GM21786 (cell line): Measurements from ENCODE around the gene OASL.
"Not testable (repeated sequence)": the region's sequence is repeated elsewhere in the genome, so short reads cannot be mapped to it uniquely, and the experiment has no call there.

Experiments used
- ATAC-seq: cut with Tn5 transposase; IDR thresholded peaks from one replicate; pipeline ENCODE4 v1.9.1; 2021; ENCODE audit not compliant: unreplicated experiment

OASL gene, protein sequence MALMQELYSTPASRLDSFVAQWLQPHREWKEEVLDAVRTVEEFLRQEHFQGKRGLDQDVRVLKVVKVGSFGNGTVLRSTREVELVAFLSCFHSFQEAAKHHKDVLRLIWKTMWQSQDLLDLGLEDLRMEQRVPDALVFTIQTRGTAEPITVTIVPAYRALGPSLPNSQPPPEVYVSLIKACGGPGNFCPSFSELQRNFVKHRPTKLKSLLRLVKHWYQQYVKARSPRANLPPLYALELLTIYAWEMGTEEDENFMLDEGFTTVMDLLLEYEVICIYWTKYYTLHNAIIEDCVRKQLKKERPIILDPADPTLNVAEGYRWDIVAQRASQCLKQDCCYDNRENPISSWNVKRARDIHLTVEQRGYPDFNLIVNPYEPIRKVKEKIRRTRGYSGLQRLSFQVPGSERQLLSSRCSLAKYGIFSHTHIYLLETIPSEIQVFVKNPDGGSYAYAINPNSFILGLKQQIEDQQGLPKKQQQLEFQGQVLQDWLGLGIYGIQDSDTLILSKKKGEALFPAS

DNA sequence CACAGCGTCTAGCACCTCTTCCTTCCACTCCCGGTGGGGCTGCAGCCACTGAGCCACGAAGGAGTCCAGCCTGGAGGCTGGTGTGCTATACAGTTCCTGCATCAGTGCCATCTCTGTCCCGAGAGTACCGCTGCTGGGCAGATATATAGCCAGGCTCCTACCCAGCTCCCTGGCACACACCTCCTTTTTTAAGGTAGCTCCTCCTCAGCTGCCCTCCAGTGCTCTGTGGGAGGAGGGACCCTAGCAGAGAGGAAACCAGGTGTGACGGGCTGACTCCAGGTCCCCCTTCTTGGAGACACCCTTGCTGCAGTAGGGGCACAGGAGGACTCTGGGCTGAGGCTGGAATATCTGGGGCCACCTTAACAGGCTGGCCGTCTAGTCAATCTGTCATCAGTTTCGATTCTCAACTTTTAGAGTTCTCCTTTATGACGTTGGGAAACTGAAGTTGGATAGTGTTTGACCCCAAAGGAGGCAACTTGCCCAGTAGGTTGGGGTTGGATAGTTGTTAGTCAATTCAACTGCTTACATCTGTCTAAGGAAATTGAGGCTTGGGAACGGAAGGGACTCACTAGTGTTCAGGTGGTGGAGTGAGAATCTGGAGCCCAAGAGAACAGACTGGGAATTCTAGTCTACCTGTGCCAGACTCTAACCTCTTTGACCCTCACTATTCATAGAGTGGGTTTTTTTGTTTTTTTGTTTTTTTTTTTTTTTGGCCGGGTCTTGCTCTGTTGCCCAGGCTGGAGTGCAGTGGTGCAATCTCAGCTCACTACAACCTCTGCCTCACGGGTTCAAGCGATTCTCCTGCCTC, at the start of gene OASL:
Gene OASL, minus strand, starts transcription at position 386 of the 808 bp plus-strand sequence. Its CDS starts 275 bp downstream, at position 111.
- ATAC-seq, result peak; percentile 79

DNA sequence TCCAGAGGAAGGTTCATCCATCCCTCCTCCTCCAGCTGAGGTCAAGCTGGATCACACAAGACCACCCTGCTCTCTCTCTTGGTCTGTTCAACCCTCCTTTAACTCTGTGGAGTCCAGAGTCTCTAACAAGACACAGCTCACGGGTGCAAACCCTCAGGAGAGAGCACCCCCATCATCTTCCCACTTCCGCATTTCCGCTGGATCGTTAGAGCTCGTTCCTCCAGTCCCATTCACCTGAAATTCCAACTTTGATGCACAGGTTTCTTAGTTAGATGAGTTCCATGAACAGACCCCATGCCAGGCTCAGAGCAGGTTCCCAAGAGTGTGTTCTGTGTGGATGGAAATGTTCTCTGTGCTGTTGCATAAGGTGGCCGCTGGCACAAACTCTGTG, 49.1 kb upstream of the OASL start:
- no peak for ATAC-seq

DNA sequence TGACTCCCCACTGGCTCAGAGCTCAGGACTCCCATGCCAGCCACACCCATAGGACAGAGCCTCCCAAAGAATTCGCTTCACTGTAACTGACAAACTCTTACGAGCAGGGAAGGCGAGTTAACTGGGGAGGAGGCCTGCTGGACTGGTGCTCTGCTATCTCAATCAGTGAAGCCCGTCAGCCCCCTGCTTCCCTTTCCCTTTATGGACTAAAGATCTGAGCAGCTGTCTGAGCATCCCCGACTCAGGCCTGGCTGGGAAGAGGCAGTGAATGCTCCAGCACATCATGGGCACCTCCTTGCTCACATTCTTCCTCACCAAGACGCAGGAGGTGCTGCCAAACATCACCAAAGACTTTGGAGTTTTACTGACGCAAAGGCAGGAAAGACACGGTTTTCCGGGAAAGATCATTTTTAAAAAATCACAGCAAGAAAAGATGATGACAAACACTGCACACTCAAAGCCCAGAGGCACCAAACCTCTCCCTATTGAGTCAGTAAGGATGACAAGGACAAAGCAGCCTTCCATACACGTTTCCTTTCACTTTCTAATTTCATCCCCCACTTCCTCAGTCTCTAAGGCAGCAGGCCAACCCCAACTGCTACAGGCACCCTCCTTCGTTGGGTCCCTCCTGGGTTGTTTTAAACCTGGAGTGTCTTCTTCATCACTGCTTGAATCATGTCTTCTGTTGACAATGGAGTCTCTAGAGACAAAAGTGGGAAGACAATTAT, 48.6 kb upstream of the OASL start:
- ATAC-seq, result no peak

DNA sequence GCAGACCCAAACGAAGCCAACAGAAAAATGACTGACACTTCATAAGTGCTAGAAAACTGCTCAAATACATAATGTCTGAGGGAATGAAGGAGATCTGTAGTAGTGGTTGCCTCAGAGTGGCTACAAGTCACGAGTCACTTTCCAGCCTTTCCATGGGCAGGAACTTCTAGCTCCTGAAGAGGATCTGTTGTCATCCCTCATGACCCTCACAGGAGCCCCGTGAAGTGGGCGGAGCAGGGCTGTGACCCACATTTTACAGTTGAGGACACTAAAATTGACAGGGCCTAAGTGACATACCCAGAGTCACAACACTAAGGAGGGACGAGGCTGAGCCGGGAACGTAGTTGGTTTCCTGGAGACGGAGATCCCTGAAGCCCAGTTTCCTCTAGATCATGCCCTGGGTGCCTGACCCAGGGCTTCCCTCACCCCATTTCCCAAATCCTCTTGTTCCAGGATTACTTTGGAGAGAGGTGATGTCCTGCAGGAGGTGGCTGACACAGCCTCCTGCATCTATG, 47.8 kb upstream of the OASL start:
- no peak for ATAC-seq

DNA sequence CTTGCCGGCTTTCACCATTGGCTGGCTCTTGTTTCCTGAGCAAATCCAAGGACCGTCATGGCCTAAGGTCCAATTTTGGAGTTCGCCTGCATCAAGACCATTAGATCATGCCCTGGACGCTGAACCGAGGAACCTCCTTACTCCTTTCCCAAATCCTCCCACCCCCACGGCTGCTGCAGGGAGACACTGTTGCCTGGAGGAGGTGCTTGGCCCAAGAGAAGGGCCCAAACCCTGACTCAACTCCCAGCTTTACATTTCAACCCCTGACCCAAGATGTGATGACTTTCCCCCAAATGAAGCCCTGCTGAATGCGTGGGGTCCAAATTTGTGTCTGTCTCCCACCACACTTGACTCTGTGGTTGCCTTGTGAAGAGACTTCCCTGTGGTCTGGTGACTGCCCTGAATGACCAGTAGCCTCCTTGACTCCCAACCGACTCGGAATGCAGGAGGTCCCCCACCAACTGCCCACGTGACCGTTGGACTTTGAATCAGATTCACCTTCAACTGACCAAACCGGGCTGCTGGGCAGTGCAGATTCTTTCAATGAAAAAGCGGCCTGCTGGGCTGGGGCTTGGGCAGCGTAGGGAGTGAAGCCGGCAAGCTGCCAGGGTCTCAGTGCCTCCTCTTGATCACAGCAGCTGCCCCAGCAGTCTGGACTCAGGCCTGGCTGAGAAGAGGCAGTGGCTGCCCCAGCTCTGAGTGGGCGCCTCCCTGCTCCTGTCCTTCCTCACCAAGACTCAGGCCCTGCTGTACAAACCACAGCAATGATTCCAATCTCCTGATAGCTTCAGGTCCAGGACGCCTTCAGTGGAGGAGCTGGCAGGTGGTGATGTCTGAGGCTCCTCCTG, 46.7 kb upstream of the OASL start:
- no peak for ATAC-seq

DNA sequence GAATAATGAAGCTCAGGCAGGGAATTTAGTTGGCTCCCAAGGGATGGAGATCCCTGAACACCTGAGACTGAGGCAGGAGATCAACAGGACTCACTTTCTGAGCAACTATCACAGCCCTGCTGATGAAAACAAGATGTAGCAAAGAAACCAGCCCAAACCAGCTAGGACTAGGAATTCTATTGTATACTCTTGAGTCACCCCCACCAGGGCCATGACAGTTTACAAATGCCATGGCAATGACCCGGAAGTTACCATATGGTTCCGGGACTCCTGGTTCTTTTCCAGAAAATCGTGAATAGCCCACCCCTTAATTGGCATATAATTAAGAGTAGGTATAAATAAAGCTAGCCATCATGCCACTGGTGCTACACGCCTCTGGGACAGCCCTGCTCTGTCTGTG, 46.0 kb upstream of the OASL start:
- no peak for ATAC-seq

DNA sequence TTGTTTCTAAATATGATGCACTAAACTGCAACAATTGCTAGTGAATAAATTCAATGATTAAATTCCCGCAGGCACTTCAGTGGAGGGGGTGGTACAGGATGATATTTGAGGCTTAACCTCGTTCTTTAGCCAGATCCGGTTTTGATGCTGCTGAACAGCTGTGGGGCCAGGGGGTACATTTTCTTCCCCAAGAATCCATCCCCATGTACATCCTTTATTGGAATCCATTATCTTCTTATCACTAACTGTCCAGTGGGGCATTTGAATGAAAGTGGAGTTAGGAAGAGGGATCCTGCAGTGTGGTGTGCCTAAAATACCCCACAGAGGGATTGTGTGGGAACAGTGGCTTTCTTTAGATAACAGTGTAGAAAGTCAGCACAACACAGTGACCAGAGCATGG, 45.2 kb upstream of the OASL start:
- ATAC-seq, result no peak

DNA sequence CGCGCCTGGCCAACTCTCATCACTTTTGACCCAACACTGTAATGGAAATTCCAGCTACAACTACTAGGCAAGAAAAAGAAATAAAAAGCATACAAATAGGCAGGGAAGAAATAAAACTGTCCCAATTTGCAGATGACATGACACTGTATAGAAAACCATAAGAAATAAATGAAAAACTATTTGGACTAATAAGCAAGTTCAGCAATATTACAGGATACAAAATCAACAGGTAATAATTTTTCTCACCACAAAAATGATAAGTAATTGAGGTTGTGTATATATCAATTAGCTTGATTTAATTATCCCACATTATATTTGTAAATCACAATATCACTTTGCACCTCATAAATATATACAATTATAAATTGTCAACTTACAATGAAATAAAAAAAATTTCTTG, 41.9 kb upstream of the OASL start:
- ATAC-seq, result no peak

DNA sequence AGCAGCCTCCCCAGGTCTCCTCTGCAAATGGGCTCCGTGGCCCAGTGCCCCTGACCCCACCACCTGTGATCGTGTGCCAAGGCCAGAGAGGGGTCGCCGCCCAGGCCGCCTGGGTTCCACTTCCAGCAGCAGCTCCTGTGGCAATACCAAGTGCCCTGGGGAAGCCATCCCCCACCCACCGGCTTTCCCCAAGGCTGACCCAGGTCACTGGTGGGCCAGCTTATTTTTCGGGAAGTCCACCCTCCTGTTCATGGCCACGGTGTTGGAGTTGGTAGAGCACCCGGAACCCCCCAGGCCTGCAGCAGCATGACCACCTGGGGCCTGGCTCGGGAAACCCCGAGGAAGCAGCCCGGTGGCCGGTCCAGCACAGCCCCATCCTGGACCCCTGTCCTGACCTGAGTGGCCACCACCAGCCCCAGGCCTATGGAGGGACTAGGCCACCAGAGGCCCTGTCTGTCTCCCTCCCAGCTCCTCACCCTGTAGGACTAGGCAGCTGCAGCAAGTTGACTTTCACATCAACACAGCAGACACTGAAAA, 40.8 kb upstream of the OASL start:
- no peak for ATAC-seq

DNA sequence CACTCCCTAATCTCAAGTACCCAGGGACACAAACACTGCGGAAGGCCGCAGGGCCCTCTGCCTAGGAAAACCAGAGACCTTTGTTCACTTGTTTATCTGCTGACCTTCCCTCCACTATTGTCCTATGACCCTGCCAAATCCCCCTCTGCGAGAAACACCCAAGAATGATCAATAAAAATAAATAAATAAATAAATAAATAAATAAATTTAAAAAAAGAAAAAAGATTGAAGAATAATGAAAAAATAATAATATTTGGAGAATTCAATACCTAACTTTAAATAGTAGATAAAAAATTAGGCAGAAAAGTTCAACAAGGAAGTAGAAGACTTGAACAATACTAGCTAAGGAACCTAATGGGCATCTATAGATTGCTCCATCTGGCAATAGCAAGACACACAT, 38.4 kb upstream of the OASL start:
- not testable (repeated sequence) for ATAC-seq

DNA sequence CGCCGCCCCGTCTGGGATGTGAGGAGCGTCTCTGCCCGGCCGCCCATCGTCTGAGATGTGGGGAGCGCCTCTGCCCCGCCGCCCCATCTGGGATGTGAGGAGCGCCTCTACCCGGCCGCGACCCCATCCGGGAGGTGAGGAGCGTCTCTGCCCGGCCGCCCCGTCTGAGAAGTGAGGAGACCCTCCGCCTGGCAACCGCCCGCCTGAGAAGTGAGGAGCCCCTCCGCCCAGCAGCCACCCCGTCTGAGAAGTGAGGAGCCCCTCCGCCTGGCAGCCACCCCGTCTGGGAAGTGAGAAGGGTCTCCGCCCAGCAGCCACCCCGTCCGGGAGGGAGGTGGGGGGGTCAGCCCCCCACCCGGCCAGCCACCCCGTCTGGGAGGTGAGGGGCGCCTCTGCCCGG, 36.9 kb upstream of the OASL start:
- ATAC-seq, result not testable (repeated sequence)

DNA sequence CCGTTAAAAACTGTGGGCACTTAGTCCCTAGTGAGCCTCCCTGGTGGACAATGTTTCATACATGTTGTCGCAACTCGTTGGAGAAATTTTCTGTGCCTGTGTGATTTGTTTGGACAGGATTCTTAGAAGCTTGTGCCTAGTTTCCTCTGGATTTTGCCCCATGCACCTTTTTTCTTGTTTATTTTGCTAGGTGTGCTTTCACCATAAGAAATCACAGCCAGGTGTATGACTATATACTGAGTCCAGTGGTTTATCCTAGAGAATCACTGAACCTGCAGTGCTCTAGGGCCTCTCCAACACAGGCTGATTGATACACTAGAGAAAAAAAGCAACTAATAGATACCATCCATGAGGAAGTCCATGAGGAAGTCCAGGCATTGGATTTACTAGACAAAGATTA, 33.1 kb upstream of the OASL start:
- ATAC-seq, result no peak

DNA sequence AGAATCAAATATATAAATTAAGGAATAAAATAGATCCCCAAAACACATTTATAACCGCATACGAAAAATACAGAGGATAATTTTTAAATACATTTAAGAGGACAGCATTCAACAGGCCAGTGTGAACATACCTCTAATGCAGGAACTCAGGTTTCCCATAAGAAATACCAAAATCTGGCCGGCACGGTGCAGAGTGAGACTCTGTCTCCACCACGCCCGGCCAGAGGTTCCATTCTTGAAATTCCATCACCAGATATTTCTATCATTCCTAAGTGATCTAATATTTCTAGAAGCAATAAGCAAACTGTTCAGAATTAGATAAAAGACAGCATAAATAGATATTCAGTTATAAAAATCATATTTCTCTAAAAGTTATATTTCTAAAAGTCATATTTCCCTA, 30.2 kb upstream of the OASL start:
- ATAC-seq, result no peak

DNA sequence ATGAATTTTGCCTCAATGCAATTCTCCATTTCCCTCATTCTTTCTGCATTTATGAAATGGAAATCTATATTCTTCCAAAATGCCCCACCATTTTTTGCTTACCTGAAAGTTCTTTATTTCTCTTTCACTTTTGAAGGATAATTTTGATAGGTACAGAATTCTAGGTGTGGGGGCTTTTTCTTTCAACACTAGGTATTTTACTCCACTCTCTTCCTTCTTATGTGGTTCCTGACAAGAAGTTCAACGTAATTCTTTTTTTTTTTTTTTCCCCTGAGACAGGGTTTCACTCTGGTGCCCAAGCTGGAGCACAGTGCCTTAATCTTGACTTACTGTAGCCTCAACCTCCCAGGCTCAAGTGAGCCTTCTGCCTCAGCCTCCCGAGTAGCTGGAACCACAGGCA, 26.3 kb upstream of the OASL start:
- ATAC-seq, result no peak

DNA sequence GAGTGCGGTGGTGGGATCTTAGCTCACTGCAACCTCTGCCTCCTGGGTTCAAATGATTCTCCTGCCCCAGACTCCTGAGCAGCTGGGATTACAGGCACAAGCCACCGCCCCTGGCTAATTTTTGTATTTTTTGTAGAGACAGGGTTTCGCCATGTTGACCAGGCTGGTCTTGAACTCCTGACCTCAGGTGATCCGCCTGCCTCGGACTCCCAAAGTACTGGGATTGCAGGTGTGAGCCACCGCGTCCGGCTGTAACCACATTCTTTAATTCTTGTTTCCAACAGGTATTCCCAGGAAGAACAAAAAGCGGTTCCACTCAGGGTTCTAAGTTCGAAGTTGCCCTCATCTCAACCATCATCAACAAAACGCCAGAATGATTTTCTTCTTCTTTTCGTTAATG, 25.5 kb upstream of the OASL start:
- not testable (repeated sequence) for ATAC-seq

DNA sequence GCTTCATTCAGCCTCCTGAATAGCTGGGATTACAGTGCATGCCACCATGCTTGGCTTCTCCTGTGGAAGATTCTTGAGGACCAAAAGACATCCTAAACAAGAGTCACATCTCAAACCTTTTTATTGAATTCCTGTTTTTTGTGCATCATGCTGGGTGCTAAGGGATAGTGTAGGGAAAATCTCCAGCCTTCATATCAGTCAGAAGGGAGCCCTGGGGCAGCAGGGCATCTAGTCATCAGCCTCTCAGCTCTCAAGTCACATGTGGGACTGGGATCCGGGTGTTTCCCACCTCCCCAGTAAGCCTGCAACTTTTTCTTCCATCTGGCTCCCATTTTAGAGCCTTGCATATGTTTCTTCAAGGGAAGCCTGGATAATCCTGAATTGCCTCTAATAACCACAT, 25.1 kb upstream of the OASL start:
- ATAC-seq, result no peak

DNA sequence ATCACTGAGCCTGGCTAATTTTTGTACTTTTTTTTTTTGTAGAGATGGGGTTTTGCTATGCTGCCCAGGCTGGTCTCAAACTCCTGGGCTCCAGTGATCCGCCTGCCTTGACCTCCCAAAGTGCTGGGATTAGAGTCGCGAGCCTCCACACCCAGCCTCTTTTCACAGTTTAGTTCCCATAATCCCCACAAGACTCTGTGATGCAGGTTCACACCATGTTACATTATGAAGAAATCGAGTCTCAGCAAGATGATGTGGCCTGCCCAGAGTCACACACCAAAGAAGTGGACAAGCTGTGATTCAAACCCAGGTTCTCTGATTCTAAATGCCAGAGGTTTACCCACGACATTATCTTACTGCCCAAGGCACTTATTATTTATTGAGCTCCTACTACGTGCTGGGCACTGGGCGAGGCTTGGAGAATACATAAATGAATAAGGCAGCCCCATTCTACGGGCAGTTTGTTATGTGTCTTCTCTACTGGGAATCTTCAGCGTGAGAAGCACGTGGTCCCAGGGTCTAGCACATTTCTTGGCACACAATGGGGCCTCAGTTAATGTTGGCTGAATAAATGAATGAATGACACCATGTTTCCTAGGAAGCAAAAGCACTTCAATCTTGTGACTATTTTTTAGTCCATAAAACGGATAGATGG, 23.5 kb upstream of the OASL start:
- ATAC-seq, result no peak

DNA sequence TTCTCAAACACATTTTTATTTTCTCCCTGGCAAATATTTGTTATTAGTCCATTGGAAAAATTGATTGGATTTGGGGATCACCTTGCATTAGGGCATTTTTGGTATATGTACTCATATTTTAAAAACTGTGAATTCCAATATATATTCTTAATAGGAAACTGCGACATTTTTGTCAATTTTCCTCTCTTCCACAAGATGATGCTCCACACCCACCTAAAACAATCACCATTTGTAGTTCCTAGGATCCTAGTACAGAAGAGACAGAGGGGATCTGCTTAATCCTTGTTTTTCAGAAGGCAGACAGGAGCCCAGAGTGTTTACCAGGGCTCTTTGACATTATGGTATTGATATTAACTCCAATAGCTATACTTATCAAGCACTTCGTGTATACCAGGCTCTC, 22.8 kb upstream of the OASL start:
- ATAC-seq, result no peak

DNA sequence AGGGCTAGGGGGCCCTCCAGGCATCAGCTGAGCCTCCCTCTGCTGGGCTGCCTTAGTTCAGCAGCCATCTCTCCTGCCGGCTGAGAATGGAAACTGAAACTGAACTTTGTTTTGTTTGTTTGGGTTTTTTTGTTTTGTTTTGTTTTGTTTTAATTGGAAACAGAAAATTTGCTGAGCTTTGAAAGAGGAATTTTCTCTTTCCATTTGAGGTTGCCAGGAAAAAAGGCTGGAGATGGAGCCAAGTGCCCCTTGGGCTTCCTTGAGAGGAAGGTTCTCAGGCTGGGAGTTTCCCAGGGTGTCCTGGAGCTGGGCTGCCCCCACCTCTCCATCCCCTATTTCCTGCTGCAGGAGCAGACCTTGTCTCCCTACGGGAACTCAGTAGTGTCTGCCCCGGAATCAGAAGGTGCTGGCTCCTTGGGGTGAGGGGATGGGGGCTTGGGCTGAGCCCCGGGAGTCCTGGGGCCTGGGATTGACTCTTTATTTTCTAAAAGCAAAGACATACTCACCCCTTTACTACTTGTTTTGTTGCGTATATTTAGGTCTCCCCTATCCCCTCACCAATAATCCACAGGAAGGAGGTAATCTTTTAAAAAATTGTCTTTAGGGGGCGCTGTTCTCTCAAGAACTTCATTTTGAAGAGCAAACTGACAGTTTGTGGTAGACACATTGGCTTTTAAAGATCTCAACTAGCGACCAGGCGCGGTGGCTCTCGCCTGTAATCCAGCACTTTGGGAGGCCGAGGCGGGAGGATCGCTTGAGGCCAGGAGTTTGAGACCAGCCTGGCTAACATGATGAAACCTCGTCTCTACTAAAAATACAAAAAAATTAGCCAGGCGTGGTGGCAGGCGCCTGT, 21.3 kb upstream of the OASL start:
- peak; percentile 65 for ATAC-seq
